SU-DHL-6 (cell line): ENCODE data around the gene CITED2.

Experiments used
- H2AFZ ChIP-seq: fragments of 200-600 bp; sonication (generic); 2 replicates; pipeline ENCODE4 v1.6.1; 2014; ENCODE audit warnings: low read depth, mild to moderate bottlenecking, moderate library complexity, mixed read lengths, antibody characterized with exemption, low read length; ENCODE audit not compliant: severe bottlenecking
- H3F3A ChIP-seq: fragments of 200-600 bp; shearing (Covaris generic); 2 replicates; pipeline ENCODE4 v1.6.0; 2016; ENCODE audit warnings: antibody characterized with exemption, mild to moderate bottlenecking; ENCODE audit not compliant: insufficient read depth
- H3K27ac ChIP-seq: fragments of 200-600 bp; sonication (generic); 2 replicates; pipeline ENCODE4 v1.5.1; 2016; ENCODE audit warnings: low read depth, mild to moderate bottlenecking, low read length, moderate library complexity, mixed read lengths
- H3K27me3 ChIP-seq: fragments of 200-600 bp; sonication (generic), shearing (Covaris generic); 2 replicates; pipeline ENCODE4 v1.6.0; 2014; ENCODE audit warnings: mild to moderate bottlenecking, low read length
- H3K36me3 ChIP-seq: fragments of 200-600 bp; sonication (generic); 2 replicates; pipeline ENCODE4 v1.6.1; 2014; ENCODE audit warnings: mild to moderate bottlenecking, low read length, mixed read lengths
- H3K4me2 ChIP-seq: fragments of 300-600, 200-600 bp; shearing (Covaris generic), sonication (generic); 2 replicates; pipeline ENCODE4 v1.6.0; 2014; ENCODE audit warnings: low read length, low read depth, mild to moderate bottlenecking; ENCODE audit not compliant: poor library complexity, severe bottlenecking
- H3K4me3 ChIP-seq: fragments of 200-600 bp; sonication (generic); 2 replicates; pipeline ENCODE4 v1.5.1; 2014; ENCODE audit warnings: antibody characterized with exemption, low read length, mild to moderate bottlenecking, mixed read lengths; ENCODE audit not compliant: insufficient read depth, poor library complexity, severe bottlenecking
- H3K79me2 ChIP-seq: fragments of 200-600 bp; sonication (generic); 2 replicates; pipeline ENCODE4 v1.6.1; 2014; ENCODE audit warnings: mild to moderate bottlenecking, low read length, moderate library complexity; ENCODE audit not compliant: insufficient read depth
- H3K9ac ChIP-seq: fragments of 200-600 bp; sonication (generic); 2 replicates; pipeline ENCODE4 v1.7.0; 2014; ENCODE audit warnings: mild to moderate bottlenecking, low read length
- H3K9me2 ChIP-seq: fragments of 200-600 bp; sonication (generic); replicated peaks from 2 replicates; pipeline ENCODE4 v1.6.1; 2014; ENCODE audit warnings: low read length; ENCODE audit not compliant: insufficient read depth
- H3K9me3 ChIP-seq: fragments of 200-600 bp; sonication (generic); 2 replicates; pipeline ENCODE4 v1.6.1; 2014; ENCODE audit warnings: low read length, mixed read lengths; ENCODE audit not compliant: insufficient read depth
- H4K20me1 ChIP-seq: fragments of 200-600 bp; sonication (generic); 2 replicates; pipeline ENCODE4 v1.6.1; 2014; ENCODE audit warnings: low read depth, mild to moderate bottlenecking, antibody characterized with exemption, low read length, moderate library complexity, mixed read lengths
- CTCF ChIP-seq: fragments of 200-600 bp; sonication (generic); IDR thresholded peaks from one replicate; pipeline ENCODE4 v1.5.1; 2017; ENCODE audit warnings: antibody characterized with exemption, mild to moderate bottlenecking, low read length, moderate library complexity; ENCODE audit not compliant: insufficient read depth, poor library complexity, severe bottlenecking
- EZH2phosphoT487 ChIP-seq: fragments of 200-600 bp; sonication (generic), shearing (Covaris generic); conservative IDR thresholded peaks from 2 replicates; pipeline ENCODE4 v1.6.1; 2018; ENCODE audit warnings: mild to moderate bottlenecking, antibody characterized with exemption, low read length, moderate library complexity, mixed read lengths

Gene CITED2

GRCh38 chr6:139361211-139361610, 13.2 kb downstream of the CITED2 start:
- Histone ChIP-seq H4K20me1 (no peaks in the 10 kb centered on the region), H3K27me3 (no peaks in the 10 kb centered on the region), H3K79me2 (no peaks in the 10 kb centered on the region), H3K4me2 (no peak overlapping the region), H3K9me2 (no peaks in the 10 kb centered on the region), H3K9me3 (no peaks in the 10 kb centered on the region), H3K36me3 (peaks cover 8% of the 10 kb centered on the region), H2AFZ (no peak overlapping the region), H3K27ac (peak overlapping the region; percentile 55), H3K9ac (no peak overlapping the region), H3K4me3 (no peak overlapping the region), H3F3A (peaks cover 28% of the 10 kb centered on the region)
- TF ChIP-seq CTCF, result no peak
- TF ChIP-seq EZH2phosphoT487, result no peak

GRCh38 chr6:139356924-139357323, 17.5 kb downstream of the CITED2 start:
- Histone ChIP-seq H3K9ac (no peak overlapping the region), H3K4me2 (no peak overlapping the region), H3K27ac (no peak overlapping the region)

GRCh38 chr6:139355777-139356445, 18.5 kb downstream of the CITED2 start:
- peaks cover 15% of the 10 kb centered on the region for H3K36me3 ChIP-seq
- H3K4me2 ChIP-seq, result no peak overlapping the region

More at GRCh38 chr6:139356924-139357323, 17.5 kb downstream of the CITED2 start:
- peaks cover 13% of the 10 kb centered on the region for H3K36me3 ChIP-seq
- H3F3A ChIP-seq, result peaks cover 20% of the 10 kb centered on the region
- no peaks in the 10 kb centered on the region for H3K9me3 ChIP-seq
- no peak for TF ChIP-seq EZH2phosphoT487
- TF ChIP-seq CTCF, result no peak
- no peak overlapping the region for H3K4me3 ChIP-seq
- H3K9me2 ChIP-seq, result no peaks in the 10 kb centered on the region
- H3K27me3 ChIP-seq, result no peaks in the 10 kb centered on the region
- H2AFZ ChIP-seq, result no peak overlapping the region
- H3K79me2 ChIP-seq, result peaks cover 6% of the 10 kb centered on the region; the same call in 1 of the 2 replicates
- H4K20me1 ChIP-seq, result no peaks in the 10 kb centered on the region

More at GRCh38 chr6:139355777-139356445, 18.5 kb downstream of the CITED2 start:
- no peak overlapping the region for H3K9ac ChIP-seq
- no peak overlapping the region for H3K4me3 ChIP-seq
- no peaks in the 10 kb centered on the region for H4K20me1 ChIP-seq
- peaks cover 21% of the 10 kb centered on the region for H3F3A ChIP-seq
- peaks cover 6% of the 10 kb centered on the region; the same call in 1 of the 2 replicates for H3K79me2 ChIP-seq
- no peaks in the 10 kb centered on the region for H3K27me3 ChIP-seq
- no peaks in the 10 kb centered on the region for H3K9me3 ChIP-seq
- TF ChIP-seq CTCF (no peak), EZH2phosphoT487 (no peak)
- H3K9me2 ChIP-seq, result no peaks in the 10 kb centered on the region
- no peak overlapping the region for H2AFZ ChIP-seq
- no peak overlapping the region for H3K27ac ChIP-seq
